Fibroblast of pulmonary artery (primary cell): ENCODE data around the gene DNMT1.

Source experiments
- DNase-seq: peaks from one replicate; pipeline ENCODE4 v3.0.0-alpha.2; 2010; ENCODE audit warnings: low read depth
- H3K4me3 ChIP-seq: replicated peaks from 2 replicates; pipeline ENCODE4 v1.5.1; 2011; ENCODE audit warnings: low read depth, mild to moderate bottlenecking, control low read depth, low read length, moderate library complexity
- CTCF ChIP-seq: IDR thresholded peaks from 2 replicates; pipeline ENCODE4 v1.5.1; 2011; ENCODE audit warnings: mild to moderate bottlenecking, control low read depth, low read length, inconsistent platforms; ENCODE audit errors: missing control alignments

Gene DNMT1

GRCh38 chr19:10095622-10095947 lies 99.2 kb downstream of the DNMT1 start:
- DNase-seq = no peak
- no peak overlapping the region for H3K4me3 ChIP-seq
- TF ChIP-seq CTCF = no peak

GRCh38 chr19:10093295-10094186 lies 101.2 kb downstream of the DNMT1 start:
- no peak overlapping the region for H3K4me3 ChIP-seq
- TF ChIP-seq CTCF = no peak
- DNase-seq = no peak

GRCh38 chr19:10092648-10093294 lies 102.0 kb downstream of the DNMT1 start:
- no peak overlapping the region for H3K4me3 ChIP-seq
- no peak for TF ChIP-seq CTCF
- DNase-seq = no peak

GRCh38 chr19:10091895-10092641 lies 102.7 kb downstream of the DNMT1 start:
- DNase-seq = no peak
- no peak overlapping the region for H3K4me3 ChIP-seq
- no peak for TF ChIP-seq CTCF

GRCh38 chr19:10091370-10091687 lies 103.4 kb downstream of the DNMT1 start:
- no peak overlapping the region for H3K4me3 ChIP-seq
- DNase-seq = no peak
- TF ChIP-seq CTCF = no peak

- no peak overlapping the region for H3K4me3 ChIP-seq
- no peak for TF ChIP-seq CTCF
- no peak for DNase-seq
Observed at GRCh38 chr19:10089801-10090375, 104.9 kb downstream of the DNMT1 start.
